NK-92 (cell line): ENCODE measurements around the gene LRP1B.

Experiments used
- DNase-seq: peaks from one replicate; lab custom pipeline; 2025; ENCODE audit not compliant: unreplicated experiment; lab: John Stamatoyannopoulos, UW

LRP1B gene

DNA sequence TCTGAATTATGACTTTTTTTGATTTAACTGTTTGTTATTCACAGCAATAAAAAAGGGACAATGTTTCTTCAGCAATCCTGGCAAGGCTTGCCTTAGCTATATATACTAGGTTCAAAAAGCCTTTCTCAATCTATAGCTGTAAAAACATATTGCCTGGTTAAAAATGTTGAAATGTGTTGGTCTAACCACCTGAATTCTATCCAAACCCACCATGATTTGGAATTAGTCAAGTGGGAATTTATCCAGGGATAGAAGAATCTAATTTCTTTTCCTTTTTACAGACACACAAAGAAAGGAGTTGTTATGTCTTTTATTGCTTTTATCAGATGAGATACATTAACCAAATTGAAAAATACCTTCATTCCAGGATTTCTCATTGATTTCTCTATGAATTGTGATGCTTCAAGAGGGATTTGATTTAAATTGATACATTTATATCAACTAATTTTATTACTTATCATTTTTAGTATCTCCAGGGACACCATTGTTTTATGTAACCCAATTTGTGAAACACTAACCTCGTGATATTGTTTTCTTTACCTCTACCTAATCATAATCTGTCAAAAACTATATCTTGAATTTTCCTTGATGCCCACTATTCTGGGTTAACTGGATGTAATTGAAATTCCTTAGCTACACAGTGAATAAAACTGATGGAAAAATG lies 88.1 kb downstream of the LRP1B start:
- DNase-seq: no peak

DNA sequence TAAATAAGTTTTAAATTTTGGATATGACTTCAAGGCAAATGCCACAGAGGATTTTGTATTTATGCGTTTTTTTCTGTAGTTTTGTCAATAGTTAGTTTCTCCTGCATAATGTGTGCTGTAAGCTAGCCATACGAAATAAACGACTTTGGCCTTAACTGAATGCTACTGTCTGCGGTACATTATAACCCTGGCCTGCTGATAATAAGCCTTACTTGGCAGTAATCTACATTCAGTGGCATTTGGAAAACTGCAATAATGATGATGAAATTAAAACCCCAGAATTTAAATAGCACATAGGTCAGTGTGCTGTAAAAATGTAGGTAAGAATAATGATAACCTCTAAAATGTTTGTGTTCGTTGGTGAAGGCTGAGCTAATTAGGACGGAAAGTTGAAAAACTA lies 88.8 kb downstream of the LRP1B start:
- no peak for DNase-seq

DNA sequence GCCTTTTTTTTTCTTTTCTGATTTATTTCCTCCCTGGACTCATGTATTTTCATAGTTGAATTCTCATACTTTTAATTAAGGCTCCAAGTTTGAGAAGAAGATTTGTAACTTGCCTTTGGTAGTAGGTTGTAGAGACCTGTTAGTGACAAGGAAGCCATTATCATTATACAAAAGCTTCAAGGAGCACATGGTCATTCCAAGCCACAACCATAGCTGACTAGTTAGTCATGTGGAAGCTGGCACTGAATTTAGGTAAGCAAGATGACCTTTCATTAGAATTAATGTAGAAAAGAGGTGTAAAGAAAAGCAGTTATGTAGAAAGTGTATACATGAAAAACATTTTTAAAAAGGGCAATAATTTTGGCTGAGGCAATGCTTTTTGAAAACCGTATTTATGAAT lies 89.7 kb downstream of the LRP1B start:
- DNase-seq: no peak

DNA sequence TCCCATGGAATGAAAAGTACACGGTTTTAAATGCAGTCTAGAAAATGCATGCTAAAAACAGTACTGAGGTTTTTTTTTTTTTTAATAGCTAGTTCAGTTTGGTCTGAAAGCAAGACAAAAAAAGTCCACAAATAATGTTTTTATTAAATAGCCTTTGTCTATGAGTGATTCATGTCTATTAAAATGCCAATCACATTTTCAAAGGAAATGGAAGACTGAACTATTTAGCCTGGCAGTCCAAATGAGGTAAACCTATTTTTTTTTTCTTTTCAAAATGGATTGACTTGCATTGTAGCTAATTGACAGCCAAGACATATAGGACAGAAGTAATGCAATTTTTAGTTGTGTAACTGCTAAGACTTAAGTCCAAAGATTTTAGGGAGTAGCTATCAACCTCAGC lies 90.3 kb downstream of the LRP1B start:
- DNase-seq: no peak

DNA sequence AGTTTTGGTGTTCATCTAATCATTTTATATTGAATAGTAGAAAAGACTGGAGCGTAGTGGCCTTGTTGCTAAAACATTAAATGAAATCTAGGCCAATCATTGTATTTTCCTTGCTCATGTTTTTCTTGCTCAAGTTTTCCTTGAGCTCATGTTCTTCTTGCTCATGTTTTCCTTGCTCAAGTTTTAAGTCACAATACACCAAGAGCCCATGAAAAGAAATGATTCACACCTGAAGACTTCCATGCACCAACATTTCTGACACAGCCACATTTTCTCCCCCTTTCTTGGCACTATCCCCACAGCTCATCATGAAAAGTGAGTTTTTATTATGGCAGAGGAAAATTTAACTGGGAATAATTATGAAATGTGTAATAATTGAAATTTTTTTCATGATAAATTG lies 92.0 kb downstream of the LRP1B start:
- no peak for DNase-seq

DNA sequence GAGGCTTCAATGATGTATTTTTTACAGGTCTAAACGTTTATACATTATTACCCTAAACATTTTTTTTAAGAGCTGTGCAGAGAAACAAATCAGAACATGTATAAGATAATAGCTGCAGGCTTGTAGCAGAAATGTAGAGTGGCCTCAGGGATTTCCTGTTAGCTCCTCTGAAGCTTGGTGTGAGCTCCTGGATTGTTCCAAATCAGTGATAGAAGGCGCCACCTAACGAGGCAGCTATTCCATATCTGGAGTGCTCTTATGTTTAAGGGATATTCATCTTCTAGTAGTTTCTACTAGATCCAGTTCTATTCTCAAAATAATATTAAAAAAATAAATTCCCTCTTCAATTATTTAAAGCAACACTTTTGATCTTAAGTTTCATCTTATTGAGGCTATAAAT lies 93.1 kb downstream of the LRP1B start:
- no peak for DNase-seq

DNA sequence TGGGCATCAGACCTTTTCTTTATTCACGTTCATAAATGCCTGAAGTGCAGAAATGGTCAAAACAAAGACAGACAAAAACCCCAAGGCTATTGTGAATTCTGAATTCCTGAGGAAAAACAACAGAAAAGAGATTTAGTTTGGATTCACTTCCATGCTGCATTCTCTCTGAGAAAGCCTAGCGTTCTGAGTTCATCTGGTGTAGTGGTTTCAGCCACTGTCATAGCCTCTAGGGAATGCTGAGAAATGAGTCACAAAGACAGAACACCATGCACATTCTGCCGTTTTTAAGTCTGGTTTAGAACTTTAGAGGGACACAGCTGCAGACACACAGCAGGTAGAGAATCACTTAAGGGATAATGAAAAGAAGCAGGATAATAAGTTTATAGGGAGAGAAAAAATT lies 93.8 kb downstream of the LRP1B start:
- DNase-seq: no peak

DNA sequence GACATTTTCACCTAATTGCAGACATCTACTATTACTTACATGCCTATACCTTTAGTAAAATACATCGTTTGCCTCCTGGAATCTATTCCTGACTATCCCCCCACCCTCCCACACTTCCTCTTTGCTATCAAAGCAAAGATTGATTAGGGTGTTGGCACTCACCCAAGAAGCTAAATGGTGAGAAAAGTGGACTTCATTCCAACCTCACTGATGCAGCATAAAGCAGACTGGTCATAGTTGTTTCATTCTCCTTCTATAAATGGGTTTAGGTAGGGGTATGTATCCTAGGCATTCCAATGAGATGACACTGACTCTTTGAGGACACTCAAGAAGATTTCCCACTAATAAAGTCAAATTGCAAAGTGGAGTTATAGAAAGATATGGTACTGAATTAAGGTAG lies 97.4 kb downstream of the LRP1B start:
- no peak for DNase-seq

DNA sequence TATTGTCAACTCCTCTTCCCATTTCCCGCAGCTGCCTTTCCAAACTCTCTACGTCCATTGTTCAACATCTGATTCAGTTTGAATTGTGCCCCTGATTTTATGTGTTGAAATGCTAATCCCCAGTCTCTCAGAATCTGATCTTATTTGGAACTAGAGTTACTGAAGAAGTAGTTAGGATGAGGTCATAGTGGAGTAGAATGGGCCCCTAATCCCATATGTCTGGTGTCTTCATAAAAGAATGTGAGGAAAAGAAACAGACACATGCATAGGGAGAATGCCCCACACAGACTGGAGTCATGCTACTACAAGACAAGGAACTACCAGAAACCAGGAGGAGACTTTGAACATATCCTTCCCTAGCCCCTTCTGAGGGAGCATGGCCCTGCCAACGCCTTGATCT lies 99.2 kb downstream of the LRP1B start:
- no peak for DNase-seq

DNA sequence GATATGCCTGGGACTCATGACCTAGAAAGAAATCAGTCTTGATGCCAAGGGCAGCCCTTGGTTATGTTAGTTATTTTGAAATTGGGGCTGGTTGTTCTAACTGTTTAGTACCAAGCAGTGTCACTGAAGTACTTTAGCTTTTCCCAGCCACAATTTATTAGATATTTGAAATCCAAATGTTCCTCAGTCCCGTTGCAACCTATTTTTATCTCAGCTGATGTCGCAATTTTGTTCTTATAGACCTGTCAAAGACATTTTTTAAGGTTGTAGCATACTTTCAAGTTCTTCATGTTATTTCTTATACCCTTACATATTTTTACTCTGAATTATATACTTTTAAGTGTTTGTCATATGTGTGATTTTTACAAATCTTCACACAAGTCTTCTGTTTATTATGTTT lies 100.1 kb downstream of the LRP1B start:
- DNase-seq: no peak

DNA sequence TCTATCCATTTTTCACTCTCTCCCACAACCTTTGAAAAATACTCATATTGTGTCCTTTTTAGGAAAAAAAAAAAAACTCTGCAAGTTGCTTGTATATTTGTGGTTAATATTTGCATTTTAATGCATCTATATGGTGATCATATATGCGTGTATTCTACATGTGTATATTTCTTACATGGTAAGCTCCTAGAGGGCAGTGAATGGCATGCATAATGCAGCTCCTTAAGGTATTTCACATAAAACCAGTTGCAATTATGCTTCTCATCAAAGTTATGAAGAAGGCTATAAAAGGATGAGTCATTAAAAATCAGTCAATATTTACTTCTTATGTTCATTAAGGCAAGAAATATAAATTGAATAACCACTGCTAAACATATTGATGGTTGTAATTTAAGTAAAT lies 100.8 kb downstream of the LRP1B start:
- DNase-seq: no peak

DNA sequence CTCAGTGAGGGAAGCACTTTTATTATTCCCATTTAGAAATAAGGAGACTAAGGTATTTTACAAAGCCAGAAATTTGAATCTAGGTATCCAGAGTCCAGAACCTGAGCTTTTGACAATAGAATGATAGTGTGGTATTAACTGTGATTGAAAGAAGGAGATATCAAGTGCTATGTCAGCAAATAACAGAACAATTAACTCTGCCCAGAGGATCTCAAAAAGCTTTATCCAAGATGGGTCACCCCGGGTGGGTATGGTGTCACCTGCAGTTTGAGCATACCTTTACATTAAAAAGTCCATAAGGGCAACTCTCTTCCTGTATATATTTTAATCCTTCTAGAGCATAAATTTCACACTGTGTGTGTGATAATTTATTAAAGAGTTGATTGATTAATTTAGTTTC lies 105.4 kb downstream of the LRP1B start:
- DNase-seq: no peak

DNA sequence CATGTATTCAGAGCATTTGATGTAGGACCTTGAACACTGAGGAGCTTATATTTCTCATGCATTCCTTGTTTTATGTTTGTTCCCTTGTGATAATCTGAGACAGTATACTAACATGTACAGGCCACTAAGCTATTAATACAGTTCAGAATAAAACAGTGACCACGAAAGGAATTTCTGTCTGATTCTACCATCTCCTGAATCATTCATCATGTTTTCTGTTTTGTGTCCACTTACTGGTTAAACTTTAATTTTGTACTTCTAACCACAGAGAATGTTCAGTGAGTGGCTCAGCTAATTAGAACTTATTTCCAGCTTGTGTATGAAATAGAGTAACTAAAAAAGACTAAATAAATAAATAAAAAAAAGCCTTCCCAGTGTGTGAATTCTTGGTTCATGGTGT lies 110.4 kb downstream of the LRP1B start:
- DNase-seq: no peak

DNA sequence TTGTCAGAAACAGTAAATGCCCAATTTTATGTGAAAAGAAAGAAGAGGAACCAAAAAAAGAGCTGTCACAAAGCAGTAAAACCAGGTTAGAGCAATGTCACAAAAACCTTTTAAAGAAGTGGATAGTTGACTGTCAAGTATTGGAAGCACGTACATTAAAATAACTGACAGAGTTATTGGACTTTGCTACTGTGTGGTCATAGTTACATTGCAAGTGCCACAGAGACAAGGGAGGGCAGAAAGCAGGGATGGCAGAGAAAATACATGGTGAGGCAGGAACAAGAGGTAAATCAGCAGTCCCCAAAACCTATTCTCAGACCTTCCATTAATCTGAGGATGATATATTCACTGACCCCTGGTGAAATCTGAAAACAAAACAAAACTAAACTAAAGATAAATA lies 116.3 kb downstream of the LRP1B start:
- no peak for DNase-seq

DNA sequence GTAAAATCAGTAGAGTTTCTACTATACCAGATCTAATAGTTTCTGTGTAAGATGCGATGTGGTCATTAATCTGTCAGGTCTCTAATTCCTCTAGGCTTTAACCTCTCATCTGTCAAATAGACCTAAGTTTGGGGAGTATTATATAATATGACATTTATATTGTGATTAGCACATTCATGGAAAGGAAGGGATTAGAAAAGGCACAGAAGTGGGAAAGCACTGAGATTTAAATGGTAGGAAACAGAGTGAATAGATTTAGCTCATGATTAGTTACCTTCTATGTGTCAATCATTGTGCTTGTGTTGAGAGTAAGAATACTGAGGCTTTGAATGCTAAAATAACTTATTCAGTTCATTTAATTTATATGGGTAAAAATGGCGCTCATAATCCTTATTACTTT lies 118.0 kb downstream of the LRP1B start:
- DNase-seq: no peak

DNA sequence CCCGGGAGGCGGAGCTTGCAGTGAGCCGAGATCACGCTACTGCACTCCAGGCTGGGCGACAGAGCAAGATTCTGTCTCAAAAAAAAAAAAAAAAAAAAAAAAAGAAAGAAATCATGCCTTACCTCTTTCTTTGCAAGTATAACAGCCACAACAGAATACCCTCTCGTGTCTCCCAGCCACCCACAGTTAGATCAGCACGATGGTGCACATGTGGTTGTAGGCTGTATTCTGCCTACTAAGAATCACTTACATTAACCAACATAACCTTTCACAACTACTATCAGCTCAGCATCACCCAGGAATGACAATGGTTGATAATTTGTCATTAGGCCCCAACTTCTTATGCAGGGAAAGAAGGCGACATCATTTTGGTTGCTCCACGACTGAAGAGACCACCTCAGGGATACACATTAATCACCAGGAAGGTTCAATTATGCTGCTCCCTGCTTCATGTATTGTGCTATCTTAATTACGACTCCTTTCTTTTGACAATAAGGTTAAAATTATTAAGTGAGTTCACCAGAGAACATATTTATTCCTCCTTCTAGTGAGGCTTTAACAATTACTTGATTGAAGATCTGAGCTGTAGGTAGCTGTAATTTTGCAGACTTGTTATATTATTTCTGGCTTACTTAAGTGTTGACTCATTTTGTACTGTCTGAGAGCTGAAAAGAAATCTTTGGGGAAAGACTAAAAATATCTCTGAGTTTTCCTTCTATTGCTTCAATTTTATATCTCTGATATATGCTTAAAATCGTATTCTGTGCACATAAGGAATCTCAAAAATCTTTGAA lies 120.1 kb downstream of the LRP1B start:
- DNase-seq: no peak

DNA sequence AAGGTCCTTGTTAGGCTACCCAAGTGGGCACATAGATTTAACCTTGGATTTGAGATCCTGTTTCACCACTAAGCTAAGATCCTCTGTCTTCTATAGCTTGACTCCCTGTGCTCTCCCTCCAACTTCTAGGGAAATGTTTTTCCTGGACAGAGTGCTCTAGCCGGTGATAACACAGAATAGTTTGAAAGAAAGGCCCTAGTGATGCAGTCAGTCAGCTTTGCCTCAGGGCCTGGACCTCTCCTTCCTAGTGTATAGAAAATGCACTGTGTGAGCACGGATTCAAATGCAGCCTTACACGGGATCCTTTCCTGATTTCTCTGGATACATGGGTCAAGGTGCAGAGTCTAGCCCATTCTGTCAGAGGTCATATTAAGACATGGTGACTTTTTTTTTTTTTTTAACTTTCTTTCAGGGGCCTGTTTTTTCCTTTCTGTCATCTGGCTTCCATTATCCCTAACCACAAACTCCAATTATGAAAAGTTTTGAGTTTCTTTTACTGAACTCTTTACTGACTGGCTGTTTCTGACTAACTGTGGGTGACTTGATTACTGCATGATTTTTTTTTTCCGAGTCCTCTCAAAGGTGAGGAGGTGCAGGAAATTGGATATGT lies 122.6 kb downstream of the LRP1B start:
- no peak for DNase-seq

DNA sequence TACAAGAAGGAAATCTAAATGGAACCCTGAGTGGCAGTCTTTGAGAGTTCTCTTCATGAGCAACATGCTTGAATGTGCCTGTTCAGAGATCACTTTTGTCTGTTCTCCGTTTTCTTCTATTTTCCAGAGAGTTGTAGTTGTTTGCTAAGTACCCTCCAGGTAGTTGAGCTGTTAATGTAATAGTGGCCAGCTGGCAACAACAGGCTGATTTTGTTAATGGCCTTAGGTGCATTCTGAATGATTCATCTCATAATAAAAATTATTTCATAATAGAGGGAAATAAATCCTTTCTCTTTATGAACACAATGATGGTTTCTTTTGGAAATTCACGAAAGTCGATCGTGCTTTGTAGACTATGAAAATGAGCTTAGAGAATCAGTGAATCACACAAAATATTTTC lies 136.8 kb downstream of the LRP1B start:
- DNase-seq: no peak

DNA sequence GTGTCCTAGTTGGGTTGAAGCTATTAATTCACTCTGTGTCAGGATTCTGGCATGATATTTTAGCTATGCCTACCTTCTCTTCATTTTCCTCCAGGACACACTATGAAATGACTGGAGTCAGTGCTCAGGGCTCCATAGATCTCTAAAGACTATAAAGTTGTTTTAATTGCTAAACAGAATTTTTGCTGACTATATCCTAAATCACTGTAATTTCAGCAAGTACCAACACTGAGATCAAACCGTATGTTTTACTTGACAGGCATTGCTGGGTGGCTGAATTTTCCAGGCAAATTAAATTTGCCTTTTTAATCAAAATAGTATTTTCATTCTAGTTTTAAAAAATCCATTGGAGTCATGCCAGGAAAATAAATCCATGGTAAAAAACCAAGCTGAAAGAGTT lies 138.1 kb downstream of the LRP1B start:
- DNase-seq: no peak

DNA sequence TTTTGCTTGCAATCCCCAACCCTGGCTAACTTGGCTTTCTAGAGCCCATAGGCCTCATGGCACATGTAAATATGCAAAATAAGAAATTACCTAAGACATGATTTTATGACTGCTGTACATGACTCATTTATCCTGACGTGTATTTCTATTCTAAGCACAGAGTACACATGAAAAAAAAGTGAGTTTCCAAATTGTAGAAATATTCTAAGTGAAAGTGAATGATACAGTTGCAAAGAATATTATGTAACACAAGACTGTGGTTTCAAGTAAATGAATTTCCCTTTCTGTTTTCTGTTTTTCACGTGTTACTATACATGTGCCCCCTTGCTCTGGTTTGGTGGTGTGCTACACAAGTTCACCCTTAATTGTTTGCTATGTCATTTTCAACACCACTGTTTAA lies 162.4 kb downstream of the LRP1B start:
- DNase-seq: no peak

DNA sequence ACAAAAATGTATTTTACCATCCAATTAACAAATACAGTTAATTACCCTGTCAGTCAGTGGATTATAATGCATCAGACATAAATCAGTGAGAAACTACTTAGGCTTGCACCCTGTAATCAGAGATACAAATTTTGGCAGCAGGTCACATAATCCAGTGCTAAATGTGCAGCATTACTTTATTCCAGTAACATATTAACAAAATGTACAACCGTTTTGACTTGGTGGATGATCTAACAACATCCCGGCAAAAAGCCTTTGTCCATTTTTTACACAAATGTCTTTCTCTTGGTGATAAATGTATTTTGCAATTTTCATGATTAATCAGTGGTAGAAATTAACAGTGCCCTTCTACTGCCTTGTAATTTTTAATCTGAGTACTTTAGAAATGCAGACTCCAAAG lies 162.8 kb downstream of the LRP1B start:
- DNase-seq: no peak

DNA sequence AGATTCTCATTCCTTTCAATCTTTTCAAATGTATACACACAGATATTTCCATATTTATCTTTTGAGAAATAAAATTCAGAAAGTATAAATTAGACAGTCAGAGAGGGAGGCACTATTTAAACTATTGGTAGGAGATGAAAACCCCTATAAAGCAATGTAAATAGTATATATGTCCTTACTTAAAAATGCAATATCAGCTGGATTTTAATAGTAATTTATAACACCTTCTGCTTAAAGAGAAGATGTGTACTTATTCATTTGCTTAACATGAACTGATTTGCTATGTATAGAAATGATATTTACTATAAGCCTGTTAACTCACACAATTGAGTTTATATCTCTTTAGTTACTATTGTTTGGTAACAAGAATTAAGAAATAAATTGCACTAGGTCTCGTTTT lies 163.3 kb downstream of the LRP1B start:
- DNase-seq: no peak

DNA sequence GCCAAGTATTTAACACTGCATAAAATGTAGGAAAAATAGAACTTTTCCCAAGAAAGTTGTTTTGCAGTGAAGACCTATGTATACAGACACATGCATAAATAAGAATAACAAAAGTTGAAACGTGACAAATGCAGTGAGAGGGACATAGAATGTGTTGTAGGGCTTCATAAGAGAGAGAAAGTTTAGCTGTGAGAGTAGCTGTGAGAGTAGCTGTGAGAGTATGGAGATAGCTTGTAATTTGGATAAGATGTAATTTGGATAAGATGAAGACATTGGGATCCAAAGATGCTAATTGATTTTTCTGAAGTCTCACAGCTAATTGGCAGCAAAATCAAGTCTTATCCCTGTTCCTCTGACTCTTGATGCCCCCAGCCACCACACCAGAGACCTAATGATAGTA lies 170.9 kb downstream of the LRP1B start:
- no peak for DNase-seq
